H1 (cell line): ENCODE data around the gene LENG9.

Experiments used
- CHD2 ChIP-seq: IDR thresholded peaks from 2 replicates; pipeline ENCODE4 v1.6.1; 2012; ENCODE audit warnings: low read length, improper control_type of control experiment
- CREB1 ChIP-seq: IDR thresholded peaks from 2 replicates; pipeline ENCODE4 v1.6.1; 2012; ENCODE audit warnings: inconsistent platforms
- EGR1 ChIP-seq: IDR thresholded peaks from 2 replicates; pipeline ENCODE4 v1.6.1; 2011; ENCODE audit warnings: low read depth, low read length, borderline replicate concordance
- EP300 ChIP-seq, 2 experiments: IDR thresholded peaks; 1 replicate in 1 of 2; 2 replicates in 1 of 2; pipeline ENCODE4 v1.6.1; 2011 to 2012; ENCODE audit warnings: low read depth in 2 of 2, low read length in 2 of 2, mild to moderate bottlenecking in 2 of 2, borderline replicate concordance in 1 of 2, inconsistent platforms in 1 of 2, moderate library complexity in 1 of 2
- EZH2 ChIP-seq: fragments of 200-600 bp; sonication (generic); IDR thresholded peaks from 2 replicates; pipeline ENCODE4 v1.7.1; 2012; ENCODE audit warnings: low read depth, mild to moderate bottlenecking, moderate library complexity, low read length, inconsistent platforms; ENCODE audit not compliant: severe bottlenecking
- GABPA ChIP-seq: IDR thresholded peaks from 2 replicates; pipeline ENCODE4 v1.6.1; 2011; ENCODE audit warnings: mild to moderate bottlenecking, low read length, moderate library complexity, borderline replicate concordance; ENCODE audit not compliant: insufficient read depth
- JUND ChIP-seq: IDR thresholded peaks from 2 replicates; pipeline ENCODE4 v1.6.1; 2011; ENCODE audit warnings: mild to moderate bottlenecking, improper control_type of control experiment, low read length
- KDM5A ChIP-seq: fragments of 200-600 bp; IDR thresholded peaks from 2 replicates; pipeline ENCODE4 v1.7.1; 2012; ENCODE audit warnings: mild to moderate bottlenecking, low read length, inconsistent platforms, mixed read lengths
- POLR2A ChIP-seq, 2 experiments: IDR thresholded peaks; 1 replicate in 1 of 2; 2 replicates in 1 of 2; pipeline ENCODE4 v1.6.1; 2011; ENCODE audit warnings: low read depth in 2 of 2, low read length in 2 of 2, mild to moderate bottlenecking in 2 of 2; ENCODE audit errors: control extremely low read depth in 1 of 2
- RAD21 ChIP-seq, 2 experiments: IDR thresholded peaks in 1 of 2; conservative IDR thresholded peaks in 1 of 2; 2 replicates each; pipeline ENCODE4 v1.6.1; 2011; ENCODE audit warnings: low read depth in 2 of 2, low read length in 2 of 2, improper control_type of control experiment in 1 of 2, inconsistent platforms in 1 of 2, mild to moderate bottlenecking in 1 of 2, moderate library complexity in 1 of 2
- SUZ12 ChIP-seq: fragments of 200-600 bp; sonication (generic); IDR thresholded peaks from 2 replicates; pipeline ENCODE4 v1.6.1; 2012; ENCODE audit warnings: mild to moderate bottlenecking, inconsistent platforms, low read length, moderate library complexity, mixed read lengths
- YY1 ChIP-seq: IDR thresholded peaks from 2 replicates; pipeline ENCODE4 v1.6.1; 2011; ENCODE audit warnings: low read depth, mild to moderate bottlenecking, low read length
- ZNF274 ChIP-seq: IDR thresholded peaks from 2 replicates; pipeline ENCODE4 v1.7.0; 2012; ENCODE audit warnings: low read length, borderline replicate concordance; ENCODE audit errors: extremely low read depth
- TF ChIP-seq, protein P1 (sequence below), 3 experiments: IDR thresholded peaks; 1 replicate in 2 of 3; 2 replicates in 1 of 3; pipeline versions ENCODE4 v1.5.1 to v1.6.1; 2011; ENCODE audit warnings: low read length in 3 of 3, mild to moderate bottlenecking in 3 of 3, inconsistent platforms in 2 of 3, low read depth in 1 of 3, moderate library complexity in 1 of 3; ENCODE audit not compliant: insufficient read depth in 1 of 3; ENCODE audit errors: control extremely low read depth in 1 of 3

DNA sequence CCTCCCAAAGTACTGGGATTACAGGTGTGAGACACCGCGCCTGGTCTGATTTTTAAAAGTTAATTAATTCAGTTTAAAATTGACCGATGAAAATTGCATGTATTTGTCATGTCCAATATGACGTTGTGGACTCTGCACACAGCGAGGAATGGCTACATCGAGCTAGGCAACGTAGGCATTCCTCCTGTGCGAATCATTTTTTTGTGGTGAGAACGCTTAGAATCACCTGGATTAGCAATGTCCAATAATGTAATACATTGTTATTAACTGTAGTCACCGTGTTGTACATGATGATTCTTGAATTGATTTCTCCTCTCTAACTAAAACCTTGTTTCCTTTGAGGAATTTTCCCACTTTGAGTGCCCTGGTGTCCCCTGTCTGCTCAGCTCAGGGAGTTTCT is 42.5 kb upstream of the LENG9 start:
- TF ChIP-seq YY1 (no peak), CHD2 (no peak), EGR1 (no peak), POLR2A (IDR thresholded peaks at IDR 0.05; ENCODE audit: control extremely low read depth in 1 of 2, low read depth in 2 of 2, low read length in 2 of 2) (no peak), SUZ12 (no peak), GABPA (no peak), JUND (no peak), CREB1 (no peak), EZH2 (no peak), RAD21 (IDR thresholded peaks at IDR 0.05 in 1 of 2, conservative IDR thresholded peaks at IDR 0.05 in 1 of 2; ENCODE audit: low read depth in 2 of 2, low read length in 2 of 2) (no peak), EP300 (IDR thresholded peaks at IDR 0.05; ENCODE audit: borderline replicate concordance in 1 of 2, low read depth in 2 of 2, low read length in 2 of 2) (no peak), ZNF274 (no peak), KDM5A (no peak)
- TF ChIP-seq, protein P1, sequence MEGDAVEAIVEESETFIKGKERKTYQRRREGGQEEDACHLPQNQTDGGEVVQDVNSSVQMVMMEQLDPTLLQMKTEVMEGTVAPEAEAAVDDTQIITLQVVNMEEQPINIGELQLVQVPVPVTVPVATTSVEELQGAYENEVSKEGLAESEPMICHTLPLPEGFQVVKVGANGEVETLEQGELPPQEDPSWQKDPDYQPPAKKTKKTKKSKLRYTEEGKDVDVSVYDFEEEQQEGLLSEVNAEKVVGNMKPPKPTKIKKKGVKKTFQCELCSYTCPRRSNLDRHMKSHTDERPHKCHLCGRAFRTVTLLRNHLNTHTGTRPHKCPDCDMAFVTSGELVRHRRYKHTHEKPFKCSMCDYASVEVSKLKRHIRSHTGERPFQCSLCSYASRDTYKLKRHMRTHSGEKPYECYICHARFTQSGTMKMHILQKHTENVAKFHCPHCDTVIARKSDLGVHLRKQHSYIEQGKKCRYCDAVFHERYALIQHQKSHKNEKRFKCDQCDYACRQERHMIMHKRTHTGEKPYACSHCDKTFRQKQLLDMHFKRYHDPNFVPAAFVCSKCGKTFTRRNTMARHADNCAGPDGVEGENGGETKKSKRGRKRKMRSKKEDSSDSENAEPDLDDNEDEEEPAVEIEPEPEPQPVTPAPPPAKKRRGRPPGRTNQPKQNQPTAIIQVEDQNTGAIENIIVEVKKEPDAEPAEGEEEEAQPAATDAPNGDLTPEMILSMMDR (IDR thresholded peaks at IDR 0.05; ENCODE audit: control extremely low read depth in 1 of 3, insufficient read depth in 1 of 3, low read depth in 1 of 3, low read length in 3 of 3) = no peak
